Measurements from ENCODE around the gene SEMA3G. TPM values are rescaled to one million over a fixed set of nuclear protein-coding genes. Genes with fewer than 3 reads are reported as not detected.

Gene SEMA3G
- total RNA-seq, 2 experiments from 2014 or later, result not detected

- Mint-ChIP-seq H3K27ac (no peak overlapping the region), H3K9me3 (no peaks in the 10 kb centered on the region), H3K4me3 (no peak overlapping the region), H3K27me3 (no peaks in the 10 kb centered on the region), H3K4me1 (ENCODE audit: low read depth) (no peaks in the 10 kb centered on the region), H3K36me3 (ENCODE audit: low read depth) (no peaks in the 10 kb centered on the region)
- ATAC-seq (no peak), DNase-seq (no peak)
- POLR2A ChIA-PET, result interaction anchor here (0.7 kb wide), 1 partner anchor 24 kb away, joined by 3 read pairs; no protein-coding TSS in a partner anchor
- CTCF ChIA-PET, result interaction anchor here (3.3 to 4.4 kb wide), 2 partner anchors 13 to 22 kb away, joined by 12 to 27 read pairs; no protein-coding TSS in a partner anchor
- intact Hi-C loops (cut with micrococcal nuclease), result no loop called here
- TF ChIP-seq CTCF (IDR thresholded peaks at IDR 0.05), result no peak
Measured at GRCh38 chr3:52433996-52434479, 10.9 kb downstream of the SEMA3G start.

DNA sequence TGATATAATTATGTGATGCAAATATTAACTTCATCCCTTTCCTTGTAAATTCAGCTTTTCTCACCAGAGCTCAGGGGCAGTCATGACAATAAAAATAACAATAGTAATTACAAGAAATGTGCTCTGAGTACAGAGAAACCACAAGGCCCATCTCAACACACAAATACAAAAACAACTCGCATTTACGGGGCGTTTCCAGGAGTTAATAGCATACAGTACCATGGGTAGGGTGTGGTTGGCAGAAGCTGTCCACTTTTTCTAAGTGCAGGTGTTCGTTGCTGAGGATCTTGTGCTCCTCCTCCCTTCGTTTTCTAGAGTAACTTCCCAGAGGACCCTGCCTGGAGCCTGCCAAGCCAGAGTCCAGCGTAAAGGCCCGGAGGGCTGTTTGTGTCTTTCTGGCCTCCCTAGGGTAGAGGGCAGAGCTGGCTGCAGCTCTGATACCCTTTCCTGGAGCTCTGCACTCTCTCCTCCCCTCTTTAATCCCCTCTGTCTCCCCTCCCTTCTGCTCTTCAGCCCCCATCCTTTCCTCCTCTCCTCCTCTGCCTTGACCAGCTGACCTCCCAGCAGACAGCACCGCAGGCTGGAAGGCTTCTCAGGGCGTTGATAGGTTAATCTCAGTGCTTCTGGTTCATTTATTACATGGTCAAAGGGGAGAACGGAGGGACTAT lies 11.4 kb downstream of the SEMA3G start:
- Mint-ChIP-seq H3K36me3 (ENCODE audit: low read depth) (no peaks in the 10 kb centered on the region), H3K27ac (no peak overlapping the region), H3K27me3 (no peaks in the 10 kb centered on the region), H3K4me1 (ENCODE audit: low read depth) (no peaks in the 10 kb centered on the region), H3K4me3 (no peak overlapping the region), H3K9me3 (no peaks in the 10 kb centered on the region)
- no peak for TF ChIP-seq CTCF (IDR thresholded peaks at IDR 0.05)
- intact Hi-C loops (cut with micrococcal nuclease), result no loop called here
- no peak for ATAC-seq
- ChIA-PET POLR2A (interaction anchor here (0.8 kb wide), 1 partner anchor 10 kb away, joined by 3 read pairs; no protein-coding TSS in a partner anchor), CTCF (interaction anchor here (3.3 to 4.4 kb wide), 2 partner anchors 14 to 21 kb away, joined by 12 to 27 read pairs; no protein-coding TSS in a partner anchor)
- no peak for DNase-seq

DNA sequence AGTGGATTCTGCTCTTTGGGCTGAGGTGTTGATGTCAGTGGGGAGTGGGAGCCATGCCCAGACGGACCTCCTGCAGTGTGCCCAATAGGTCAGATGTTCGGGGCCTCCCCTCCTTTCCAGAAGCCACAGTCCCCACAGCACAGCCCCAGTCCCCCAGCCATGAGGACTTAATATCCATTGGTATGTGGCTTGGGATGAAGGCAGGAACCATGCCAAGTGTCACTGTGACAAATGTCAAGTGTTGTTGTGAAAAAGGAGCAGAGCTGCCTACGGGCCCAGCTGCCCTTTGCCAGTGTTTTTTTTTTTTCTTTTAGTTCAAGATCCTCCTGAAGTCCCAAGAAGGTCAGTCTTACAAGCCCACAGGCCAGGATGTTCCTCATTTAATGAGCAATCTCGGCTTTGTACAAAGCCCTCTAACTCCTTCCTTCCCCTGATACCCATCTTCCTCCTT lies 12.2 kb downstream of the SEMA3G start:
- no peaks in the 10 kb centered on the region for H3K27me3 Mint-ChIP-seq
- DNase-seq, result no peak
- no peak for ATAC-seq
- no peak overlapping the region for H3K4me3 Mint-ChIP-seq
- no peak overlapping the region for H3K27ac Mint-ChIP-seq
- H3K9me3 Mint-ChIP-seq, result no peaks in the 10 kb centered on the region
- ChIA-PET CTCF (interaction anchor here (3.3 to 5.8 kb wide), 3 partner anchors 15 to 20 kb away, joined by 12 to 111 read pairs (median 27); partner anchors contain the start of gene SEMA3G), POLR2A (interaction anchor here (0.6 to 0.8 kb wide), 2 partner anchors 11 to 58 kb away, joined by 3 read pairs; no protein-coding TSS in a partner anchor)
- no peaks in the 10 kb centered on the region for H3K4me1 Mint-ChIP-seq (ENCODE audit: low read depth)
- intact Hi-C loops (cut with micrococcal nuclease), result no loop called here
- TF ChIP-seq CTCF (IDR thresholded peaks at IDR 0.05), result no peak
- no peaks in the 10 kb centered on the region for H3K36me3 Mint-ChIP-seq (ENCODE audit: low read depth)

DNA sequence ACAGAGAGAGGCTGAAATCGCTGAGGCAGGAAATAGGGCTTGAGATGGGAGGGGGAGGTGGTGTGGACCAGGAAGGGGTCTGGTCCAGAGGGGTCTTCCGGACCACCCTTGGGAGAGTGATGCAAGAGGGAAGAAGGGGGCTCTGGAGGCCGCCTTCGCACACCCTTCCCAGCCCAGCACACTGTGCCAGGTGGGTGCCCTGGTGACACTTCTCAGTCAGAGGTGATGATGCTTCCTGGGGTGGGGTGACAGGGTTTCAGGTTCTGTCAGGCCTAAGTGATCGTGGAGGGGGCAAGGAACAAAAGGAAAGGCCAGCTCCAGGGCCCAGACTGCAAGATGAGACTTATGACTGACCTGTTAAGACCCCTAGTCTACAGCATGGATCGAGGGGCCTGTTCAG lies 12.7 kb downstream of the SEMA3G start:
- TF ChIP-seq CTCF (IDR thresholded peaks at IDR 0.05), result no peak
- Mint-ChIP-seq H3K36me3 (ENCODE audit: low read depth) (no peaks in the 10 kb centered on the region), H3K27me3 (no peaks in the 10 kb centered on the region), H3K4me1 (ENCODE audit: low read depth) (no peaks in the 10 kb centered on the region), H3K4me3 (no peak overlapping the region), H3K9me3 (no peaks in the 10 kb centered on the region), H3K27ac (no peak overlapping the region)
- CTCF ChIA-PET, result interaction anchor here (3.3 to 5.8 kb wide), 2 partner anchors 15 to 20 kb away, joined by 12 to 111 read pairs; partner anchors contain the start of gene SEMA3G
- ATAC-seq (no peak), DNase-seq (no peak)
- POLR2A ChIA-PET, result interaction anchor here (0.6 to 0.8 kb wide), 2 partner anchors 58 to 95 kb away, joined by 3 read pairs; no protein-coding TSS in a partner anchor
- intact Hi-C loops (cut with micrococcal nuclease), result no loop called here

Data from activated CD8-positive, alpha-beta T cell treated with anti-CD3 and anti-CD28 coated beads for 36 hours (primary cell).